CD4-positive, alpha-beta T cell (primary cell): ENCODE measurements around the gene HESX1. TPM values are rescaled to one million over a fixed set of nuclear protein-coding genes. Genes with fewer than 3 reads are reported as not detected.

Experiments used
- ATAC-seq: fragments of 200-7000 bp; cut with Tn5 transposase; one replicate; pipeline ENCODE4 v1.10.0; 2022; ENCODE audit warnings: mild to moderate bottlenecking; ENCODE audit not compliant: poor library complexity
- CTCF ChIA-PET: fragments of 350-600 bp; sonication (Branson Sonifier 250); formaldehyde crosslinking; loops from one replicate; lab custom pipeline; 2021; ENCODE audit warnings: antibody characterized with exemption, inconsistent platforms; lab: Charles Lee
- POLR2A ChIA-PET: fragments of 350-600 bp; sonication (Branson Sonifier 250); formaldehyde crosslinking; loops from one replicate; lab custom pipeline; 2021; ENCODE audit warnings: antibody characterized with exemption, inconsistent platforms; lab: Charles Lee
- DNase-seq, 14 experiments: peaks; one replicate each; pipeline ENCODE4 v3.0.0-alpha.2; 2013 to 2020; ENCODE audit warnings: mixed read lengths in 2 of 14
- H3K27ac ChIP-seq, 2 donors: one replicate each; pipeline versions ENCODE4 v1.5.1 to v1.7.0; 2013; ENCODE audit warnings: low read length in 2 of 2, low read depth in 1 of 2, mild to moderate bottlenecking in 1 of 2
- H3K27me3 ChIP-seq, 2 experiments: 1 replicate in 1 of 2; 2 replicates in 1 of 2; pipeline versions ENCODE4 v1.6.1 to v1.7.0; 2013; ENCODE audit warnings: low read length in 2 of 2, control low read depth in 1 of 2, mild to moderate bottlenecking in 1 of 2, moderate library complexity in 1 of 2; ENCODE audit not compliant: insufficient read depth in 2 of 2, control insufficient read depth in 1 of 2
- H3K36me3 ChIP-seq: one replicate; pipeline ENCODE4 v1.6.1; 2013; ENCODE audit warnings: low read length, control low read depth; ENCODE audit not compliant: insufficient read depth
- H3K4me1 ChIP-seq: one replicate; pipeline ENCODE4 v1.6.1; 2013; ENCODE audit warnings: low read length, control low read depth; ENCODE audit not compliant: insufficient read depth
- H3K4me3 ChIP-seq: one replicate; pipeline ENCODE4 v1.5.1; 2013; ENCODE audit warnings: mild to moderate bottlenecking, low read length, moderate library complexity
- H3K9me3 ChIP-seq, 2 experiments: 1 replicate in 1 of 2; 2 replicates in 1 of 2; pipeline versions ENCODE4 v1.6.1 to v1.7.0; 2013; ENCODE audit warnings: low read length in 2 of 2, mild to moderate bottlenecking in 2 of 2, control low read depth in 1 of 2, moderate library complexity in 1 of 2; ENCODE audit not compliant: control insufficient read depth in 1 of 2, insufficient read depth in 1 of 2
- H3K27ac Mint-ChIP-seq: one replicate; pipeline ENCODE4 v1.8.0; 2020; ENCODE audit warnings: mixed read lengths
- H3K27me3 Mint-ChIP-seq: one replicate; pipeline ENCODE4 v1.8.0; 2021; ENCODE audit warnings: mixed read lengths
- H3K36me3 Mint-ChIP-seq: one replicate; pipeline ENCODE4 v1.8.0; 2021; ENCODE audit warnings: low read depth, mixed read lengths
- H3K4me1 Mint-ChIP-seq: one replicate; pipeline ENCODE4 v1.8.0; 2021; ENCODE audit warnings: low read depth, mixed read lengths
- H3K4me3 Mint-ChIP-seq: one replicate; pipeline ENCODE4 v1.8.0; 2020; ENCODE audit warnings: mild to moderate bottlenecking, mixed read lengths
- H3K9me3 Mint-ChIP-seq: one replicate; pipeline ENCODE4 v1.8.0; 2020; ENCODE audit warnings: mixed read lengths
- CTCF ChIP-seq: fragments of 200-600 bp; IDR thresholded peaks from one replicate; pipeline ENCODE4 v1.8.0; 2022; ENCODE audit warnings: antibody characterized with exemption, mild to moderate bottlenecking
- intact Hi-C, 2 experiments: fragments of 100-400 bp; cut with DNase I in 1 of 2; cut with micrococcal nuclease in 1 of 2; formaldehyde crosslinking; loops; one replicate each; pipeline versions ENCODE4 v1.15.1 to v1.9.0; 2023 to 2025; cut with DNase I, micrococcal nuclease
- total RNA-seq, 174 experiments: library from RNA in 2 of 174; stranded (reverse) in 2 of 174; gene quantifications; one replicate each; pipeline ENCODE4 v1.2.3 and lab custom pipeline; 2021 to 2026

HESX1 gene
- total RNA-seq, 2 experiments from 2014 or later: 0.39 TPM; not detected in 1

GRCh38 chr3:57160765-57161538 lies 38.8 kb downstream of the HESX1 start:
- H3K4me3 Mint-ChIP-seq: no peak overlapping the region
- H3K9me3 ChIP-seq: no peaks in the 10 kb centered on the region
- intact Hi-C loops: no loop called here
- H3K36me3 ChIP-seq: no peaks in the 10 kb centered on the region
- H3K4me1 Mint-ChIP-seq: peaks cover 28% of the 10 kb centered on the region
- DNase-seq (no peak), ATAC-seq (no peak)
- H3K9me3 Mint-ChIP-seq: no peaks in the 10 kb centered on the region
- no peak overlapping the region for H3K27ac ChIP-seq
- peaks cover 67% of the 10 kb centered on the region for H3K27me3 Mint-ChIP-seq
- no peak overlapping the region for H3K4me3 ChIP-seq
- H3K4me1 ChIP-seq: peaks cover 21% of the 10 kb centered on the region
- H3K36me3 Mint-ChIP-seq: no peaks in the 10 kb centered on the region
- H3K27ac Mint-ChIP-seq: no peak overlapping the region
- H3K27me3 ChIP-seq: peaks cover 34 to 43% of the 10 kb centered on the region in 2 experiments
- CTCF ChIA-PET: no interaction called here
- POLR2A ChIA-PET: no interaction called here
- TF ChIP-seq CTCF: no peak

- ATAC-seq: no peak
- H3K4me3 Mint-ChIP-seq: no peak overlapping the region
- H3K27ac Mint-ChIP-seq: no peak overlapping the region
- no peak for DNase-seq
- no peaks in the 10 kb centered on the region for H3K9me3 Mint-ChIP-seq
- H3K4me1 ChIP-seq: peaks cover 21% of the 10 kb centered on the region
- H3K36me3 Mint-ChIP-seq: no peaks in the 10 kb centered on the region
- TF ChIP-seq CTCF: no peak
- intact Hi-C loops: no loop called here
- H3K27me3 ChIP-seq: peaks cover 31 to 36% of the 10 kb centered on the region in 2 experiments
- ChIA-PET CTCF (no interaction called here), POLR2A (no interaction called here)
- peaks cover 23% of the 10 kb centered on the region for H3K4me1 Mint-ChIP-seq
- H3K27ac ChIP-seq: no peak overlapping the region
- H3K4me3 ChIP-seq: no peak overlapping the region
- H3K36me3 ChIP-seq: no peaks in the 10 kb centered on the region
- H3K9me3 ChIP-seq: no peaks in the 10 kb centered on the region
- H3K27me3 Mint-ChIP-seq: peaks cover 61% of the 10 kb centered on the region
Observed at GRCh38 chr3:57160076-57160764, 39.6 kb downstream of the HESX1 start.

GRCh38 chr3:57158813-57159738 lies 40.7 kb downstream of the HESX1 start:
- Histone ChIP-seq H3K27me3 (peaks cover 31 to 34% of the 10 kb centered on the region in 2 experiments), H3K4me1 (peaks cover 11% of the 10 kb centered on the region), H3K36me3 (no peaks in the 10 kb centered on the region), H3K4me3 (no peak overlapping the region), H3K27ac (no peak overlapping the region), H3K9me3 (no peaks in the 10 kb centered on the region)
- H3K27ac Mint-ChIP-seq: no peak overlapping the region
- peaks cover 19% of the 10 kb centered on the region for H3K4me1 Mint-ChIP-seq
- no peak for ATAC-seq
- H3K36me3 Mint-ChIP-seq: no peaks in the 10 kb centered on the region
- no peak overlapping the region for H3K4me3 Mint-ChIP-seq
- ChIA-PET CTCF (no interaction called here), POLR2A (no interaction called here)
- no peaks in the 10 kb centered on the region for H3K9me3 Mint-ChIP-seq
- intact Hi-C loops: no loop called here
- TF ChIP-seq CTCF: no peak
- DNase-seq: peak in 1 of 14 experiments; percentile 48
- H3K27me3 Mint-ChIP-seq: peaks cover 61% of the 10 kb centered on the region
